ENCODE results near the gene KRTAP5-2.

KRTAP5-2 gene

DNA sequence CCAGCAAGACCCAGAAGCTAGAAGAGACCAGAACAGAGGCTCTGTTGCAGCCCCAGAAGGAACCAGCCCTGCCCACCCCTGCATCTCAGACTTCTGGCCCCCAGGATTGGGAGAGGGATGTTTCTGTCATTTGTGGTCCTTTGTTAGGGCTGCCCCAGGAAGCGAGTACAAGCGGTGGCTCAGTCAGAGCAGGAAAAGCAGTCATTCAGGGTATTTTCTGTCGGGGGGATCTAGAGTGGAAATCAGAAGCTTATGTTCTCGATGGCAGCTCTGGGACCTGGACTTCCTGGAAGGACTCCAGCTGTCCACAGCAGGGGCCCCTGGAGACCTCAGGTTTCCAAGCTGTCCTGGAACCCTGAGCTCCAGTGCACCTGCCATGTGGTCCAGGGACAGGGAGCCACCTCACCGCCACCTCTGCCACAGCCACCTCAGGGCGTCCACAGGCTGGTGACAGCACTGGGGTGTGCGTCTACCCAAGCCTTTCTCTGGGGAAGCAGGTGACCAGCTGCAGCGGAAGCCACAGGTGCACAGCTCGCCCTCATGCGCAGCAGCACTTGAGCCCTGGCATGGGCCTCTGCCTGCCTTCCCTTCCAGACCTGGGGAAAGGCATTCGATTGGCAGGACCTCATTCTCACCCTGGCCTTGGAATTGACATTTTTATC, 34.1 kb upstream of the KRTAP5-2 start:
- peaks cover 15% of the 10 kb centered on the region for H3K27me3 ChIP-seq (ENCODE audit: insufficient read depth, poor library complexity, severe bottlenecking)
- no peaks in the 10 kb centered on the region for H3K9me3 ChIP-seq (ENCODE audit: severe bottlenecking)
- TF ChIP-seq, protein P1, sequence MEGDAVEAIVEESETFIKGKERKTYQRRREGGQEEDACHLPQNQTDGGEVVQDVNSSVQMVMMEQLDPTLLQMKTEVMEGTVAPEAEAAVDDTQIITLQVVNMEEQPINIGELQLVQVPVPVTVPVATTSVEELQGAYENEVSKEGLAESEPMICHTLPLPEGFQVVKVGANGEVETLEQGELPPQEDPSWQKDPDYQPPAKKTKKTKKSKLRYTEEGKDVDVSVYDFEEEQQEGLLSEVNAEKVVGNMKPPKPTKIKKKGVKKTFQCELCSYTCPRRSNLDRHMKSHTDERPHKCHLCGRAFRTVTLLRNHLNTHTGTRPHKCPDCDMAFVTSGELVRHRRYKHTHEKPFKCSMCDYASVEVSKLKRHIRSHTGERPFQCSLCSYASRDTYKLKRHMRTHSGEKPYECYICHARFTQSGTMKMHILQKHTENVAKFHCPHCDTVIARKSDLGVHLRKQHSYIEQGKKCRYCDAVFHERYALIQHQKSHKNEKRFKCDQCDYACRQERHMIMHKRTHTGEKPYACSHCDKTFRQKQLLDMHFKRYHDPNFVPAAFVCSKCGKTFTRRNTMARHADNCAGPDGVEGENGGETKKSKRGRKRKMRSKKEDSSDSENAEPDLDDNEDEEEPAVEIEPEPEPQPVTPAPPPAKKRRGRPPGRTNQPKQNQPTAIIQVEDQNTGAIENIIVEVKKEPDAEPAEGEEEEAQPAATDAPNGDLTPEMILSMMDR (IDR thresholded peaks at IDR 0.05; ENCODE audit: poor library complexity, severe bottlenecking): no peak
- ATAC-seq (ENCODE audit: low read depth) (no peak), DNase-seq (ENCODE audit: low spot score) (no peak)
- no peak overlapping the region for H3K4me3 ChIP-seq (ENCODE audit: severe bottlenecking)
- no peaks in the 10 kb centered on the region for H3K36me3 ChIP-seq (ENCODE audit: low read depth)
- no peaks in the 10 kb centered on the region for H3K4me1 ChIP-seq (ENCODE audit: insufficient read depth, poor library complexity, severe bottlenecking)
- H3K27ac ChIP-seq (ENCODE audit: poor library complexity, severe bottlenecking): no peak overlapping the region

DNA sequence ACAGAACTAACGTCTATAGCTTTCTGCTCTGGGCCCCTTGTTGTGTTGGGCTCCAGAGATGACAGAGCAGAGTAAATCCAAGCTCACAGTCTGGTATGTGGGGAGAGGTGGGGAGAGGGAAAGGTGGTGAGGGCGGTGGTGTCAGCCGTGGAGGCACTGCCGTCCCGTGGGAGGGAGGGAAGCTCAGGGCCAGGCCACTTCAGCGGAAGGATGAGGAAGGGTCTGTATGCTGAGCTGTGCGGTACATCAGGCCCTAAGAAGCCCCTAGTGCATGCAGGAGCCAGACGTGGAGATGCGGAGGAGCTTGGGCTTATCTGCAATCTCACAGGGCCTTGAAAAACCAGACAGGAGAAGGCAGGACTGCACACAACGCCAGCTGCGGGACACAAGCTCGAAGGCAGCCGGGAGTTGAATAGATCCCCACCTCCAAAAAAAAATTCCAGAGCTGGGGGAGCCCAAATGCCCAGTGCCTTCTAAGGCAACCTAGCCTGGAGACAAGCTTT, 33.0 kb upstream of the KRTAP5-2 start:
- no peak overlapping the region for H3K27ac ChIP-seq (ENCODE audit: poor library complexity, severe bottlenecking)
- H3K9me3 ChIP-seq (ENCODE audit: severe bottlenecking): no peaks in the 10 kb centered on the region
- no peaks in the 10 kb centered on the region for H3K36me3 ChIP-seq (ENCODE audit: low read depth)
- TF ChIP-seq, protein P1 (IDR thresholded peaks at IDR 0.05; ENCODE audit: poor library complexity, severe bottlenecking): no peak
- H3K27me3 ChIP-seq (ENCODE audit: insufficient read depth, poor library complexity, severe bottlenecking): peaks cover 22% of the 10 kb centered on the region
- DNase-seq (ENCODE audit: low spot score) (peak; percentile 19), ATAC-seq (ENCODE audit: low read depth) (no peak)
- H3K4me3 ChIP-seq (ENCODE audit: severe bottlenecking): no peak overlapping the region
- no peaks in the 10 kb centered on the region for H3K4me1 ChIP-seq (ENCODE audit: insufficient read depth, poor library complexity, severe bottlenecking)

DNA sequence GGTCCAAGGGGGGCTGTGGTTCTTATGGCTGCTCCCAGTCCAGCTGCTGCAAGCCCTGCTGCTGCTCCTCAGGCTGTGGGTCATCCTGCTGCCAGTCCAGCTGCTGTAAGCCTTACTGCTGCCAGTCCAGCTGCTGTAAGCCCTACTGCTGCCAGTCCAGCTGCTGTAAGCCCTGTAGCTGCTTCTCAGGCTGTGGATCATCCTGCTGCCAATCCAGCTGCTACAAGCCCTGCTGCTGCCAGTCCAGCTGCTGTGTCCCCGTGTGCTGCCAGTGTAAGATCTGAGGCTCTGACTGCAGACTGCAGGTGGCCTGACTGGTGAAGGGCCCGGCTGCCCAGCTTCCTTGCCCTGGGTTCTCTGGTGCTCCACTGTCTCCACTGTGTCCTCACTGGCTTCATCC, 32.2 kb upstream of the KRTAP5-2 start:
- Histone ChIP-seq H3K27me3 (ENCODE audit: insufficient read depth, poor library complexity, severe bottlenecking) (peaks cover 25% of the 10 kb centered on the region), H3K4me1 (ENCODE audit: insufficient read depth, poor library complexity, severe bottlenecking) (no peaks in the 10 kb centered on the region), H3K4me3 (ENCODE audit: severe bottlenecking) (no peak overlapping the region), H3K9me3 (ENCODE audit: severe bottlenecking) (no peaks in the 10 kb centered on the region), H3K27ac (ENCODE audit: poor library complexity, severe bottlenecking) (no peak overlapping the region), H3K36me3 (ENCODE audit: low read depth) (no peaks in the 10 kb centered on the region)
- peak; percentile 14 for DNase-seq (ENCODE audit: low spot score)
- TF ChIP-seq, protein P1 (IDR thresholded peaks at IDR 0.05; ENCODE audit: poor library complexity, severe bottlenecking): no peak
- no peak for ATAC-seq (ENCODE audit: low read depth)

DNA sequence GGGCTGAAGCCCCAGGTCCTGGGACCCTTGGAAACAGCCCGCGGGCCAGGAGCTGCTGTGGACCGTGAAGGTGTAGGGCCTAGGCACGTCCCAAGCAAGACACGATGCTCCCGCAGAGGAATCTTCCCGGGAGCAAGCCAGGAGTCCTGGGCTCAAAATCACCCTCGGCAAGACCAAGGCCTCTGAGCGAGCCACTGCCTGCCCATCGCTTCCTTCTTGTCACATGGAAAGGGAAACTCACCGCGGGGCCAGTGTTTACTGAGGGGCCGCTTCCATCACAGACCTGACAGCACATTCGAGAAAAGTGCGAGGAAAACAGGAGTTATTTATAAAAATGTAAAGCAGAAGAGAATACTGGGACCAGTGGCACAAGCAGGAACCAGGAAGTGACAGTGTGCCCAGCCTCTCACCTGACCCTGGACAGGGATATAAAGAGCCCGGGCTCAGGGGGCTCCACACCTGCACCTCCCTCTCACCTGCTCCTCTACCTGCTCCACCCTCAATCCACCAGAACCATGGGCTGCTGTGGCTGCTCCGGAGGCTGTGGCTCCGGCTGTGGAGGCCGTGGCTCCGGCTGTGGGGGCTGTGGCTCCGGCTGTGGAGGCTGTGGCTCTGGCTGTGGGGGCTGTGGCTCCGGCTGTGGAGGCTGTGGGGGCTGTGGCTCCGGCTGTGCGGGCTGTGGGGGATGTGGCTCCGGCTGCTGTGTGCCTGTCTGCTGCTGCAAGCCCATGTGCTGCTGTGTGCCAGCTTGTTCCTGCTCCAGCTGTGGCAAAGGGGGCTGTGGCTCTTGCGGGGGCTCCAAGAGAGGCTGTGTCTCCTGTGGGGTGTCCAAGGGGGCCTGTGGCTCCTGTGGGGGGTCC, 31.5 kb upstream of the KRTAP5-2 start, which contains the start of gene KRTAP5-5:
KRTAP5-5 (plus strand) TSS at position 450 of the 860 bp plus-strand sequence; CDS start at position 516, 66 bp downstream.
- H3K4me1 ChIP-seq (ENCODE audit: insufficient read depth, poor library complexity, severe bottlenecking): no peaks in the 10 kb centered on the region
- H3K36me3 ChIP-seq (ENCODE audit: low read depth): no peaks in the 10 kb centered on the region
- TF ChIP-seq, protein P1 (IDR thresholded peaks at IDR 0.05; ENCODE audit: poor library complexity, severe bottlenecking): no peak
- peak; percentile 23 for DNase-seq (ENCODE audit: low spot score)
- no peaks in the 10 kb centered on the region for H3K9me3 ChIP-seq (ENCODE audit: severe bottlenecking)
- ATAC-seq (ENCODE audit: low read depth): no peak
- H3K4me3 ChIP-seq (ENCODE audit: severe bottlenecking): no peak within 1 kb of the TSS
- no peak within 1 kb of the TSS for H3K27ac ChIP-seq (ENCODE audit: poor library complexity, severe bottlenecking)
- peaks cover 25% of the 10 kb centered on the region for H3K27me3 ChIP-seq (ENCODE audit: insufficient read depth, poor library complexity, severe bottlenecking)
